MCF 10A (cell line): Measurements from ENCODE around the gene SNTB2. TPM values are rescaled to one million over a fixed set of nuclear protein-coding genes. Genes with fewer than 3 reads are reported as not detected.

Source experiments
- BruUV-seq: library from RNA; stranded (reverse); fragments of 400-500 nt; replicated peaks from 2 replicates; lab custom pipeline; 2021; lab: Mats Ljungman, UMichigan
- CTCF ChIA-PET: fragments of 300-600 bp; sonication (Branson Sonifier 250); formaldehyde crosslinking; extraction: SDS; loops from one replicate; lab custom pipeline; 2021; ENCODE audit warnings: antibody characterized with exemption, inconsistent platforms; lab: Yijun Ruan, JAX
- POLR2A ChIA-PET: fragments of 300-600, 350-650 bp; sonication (Branson Sonifier 250); formaldehyde crosslinking; extraction: SDS; loops from one replicate; lab custom pipeline; 2020; ENCODE audit warnings: antibody characterized with exemption, inconsistent platforms; lab: Yijun Ruan, JAX
- DNase-seq: peaks from one replicate; pipeline ENCODE4 v3.0.0-alpha.2; 2018; ENCODE audit not compliant: unreplicated experiment
- H3K27ac Mint-ChIP-seq: one replicate; pipeline ENCODE4 v1.8.0; 2022; ENCODE audit warnings: mild to moderate bottlenecking, low read depth, mixed read lengths; ENCODE audit not compliant: unreplicated experiment
- H3K27me3 Mint-ChIP-seq: one replicate; pipeline ENCODE4 v1.8.0; 2022; ENCODE audit warnings: mixed read lengths; ENCODE audit not compliant: insufficient read depth, unreplicated experiment
- H3K36me3 Mint-ChIP-seq: one replicate; pipeline ENCODE4 v1.8.0; 2022; ENCODE audit warnings: mild to moderate bottlenecking, moderate library complexity, mixed read lengths; ENCODE audit not compliant: insufficient read depth, unreplicated experiment
- H3K4me1 Mint-ChIP-seq: one replicate; pipeline ENCODE4 v1.8.0; 2022; ENCODE audit warnings: mixed read lengths; ENCODE audit not compliant: insufficient read depth, unreplicated experiment
- H3K4me3 Mint-ChIP-seq: one replicate; pipeline ENCODE4 v1.8.0; 2022; ENCODE audit warnings: mild to moderate bottlenecking, moderate library complexity, mixed read lengths; ENCODE audit not compliant: unreplicated experiment
- H3K9me3 Mint-ChIP-seq: one replicate; pipeline ENCODE4 v1.8.0; 2022; ENCODE audit warnings: mixed read lengths; ENCODE audit not compliant: unreplicated experiment
- CTCF ChIP-seq: fragments of 200-600 bp; IDR thresholded peaks from one replicate; pipeline ENCODE4 v1.8.0; 2022; ENCODE audit warnings: antibody characterized with exemption, mild to moderate bottlenecking; ENCODE audit not compliant: unreplicated experiment
- intact Hi-C: fragments of 100-400 bp; cut with micrococcal nuclease; formaldehyde crosslinking; loops from 2 replicates; pipeline ENCODE4 v1.14.1; 2022
- total RNA-seq: library from RNA; stranded (reverse); gene quantifications from 2 replicates; pipeline ENCODE4 v1.2.3, GENCODE V29; 2022

Gene SNTB2
- total RNA-seq, 1 experiment from 2014 or later = 20.2 TPM

GRCh38 chr16:69324585-69325253 is 137.8 kb downstream of the SNTB2 start:
- DNase-seq = no peak
- no peak for TF ChIP-seq CTCF
- intact Hi-C loops = no loop called here
- H3K27me3 Mint-ChIP-seq = no peaks in the 10 kb centered on the region
- BruUV-seq = TSS peak; percentile 69
- peaks cover 88% of the 10 kb centered on the region for H3K36me3 Mint-ChIP-seq
- no peak overlapping the region for H3K4me3 Mint-ChIP-seq
- H3K27ac Mint-ChIP-seq = no peak overlapping the region
- ChIA-PET POLR2A (interaction anchor here (0.7 to 9.0 kb wide), 3 partner anchors 15 to 446 kb away, joined by 3 to 114 read pairs (median 4); partner anchors contain the start of genes COG8 and NIP7), CTCF (interaction anchor here (1.1 to 2.5 kb wide), 2 partner anchors 13 to 23 kb away, joined by 3 to 15 read pairs; partner anchors contain the start of gene VPS4A)
- H3K4me1 Mint-ChIP-seq = peaks cover 24% of the 10 kb centered on the region
- H3K9me3 Mint-ChIP-seq = no peaks in the 10 kb centered on the region

GRCh38 chr16:69325784-69326171 is 138.8 kb downstream of the SNTB2 start:
- Mint-ChIP-seq H3K27ac (no peak overlapping the region), H3K4me1 (peaks cover 24% of the 10 kb centered on the region), H3K9me3 (no peaks in the 10 kb centered on the region), H3K4me3 (no peak overlapping the region), H3K27me3 (no peaks in the 10 kb centered on the region), H3K36me3 (peaks cover 87% of the 10 kb centered on the region)
- no TSS peak for BruUV-seq
- no peak for TF ChIP-seq CTCF
- CTCF ChIA-PET = interaction anchor here (0.6 to 2.1 kb wide), 4 partner anchors 15 to 796 kb away, joined by 3 to 12 read pairs (median 4); no protein-coding TSS in a partner anchor
- no peak for DNase-seq
- intact Hi-C loops = no loop called here
- POLR2A ChIA-PET = interaction anchor here (0.6 to 9.0 kb wide), 6 partner anchors 10 to 445 kb away, joined by 3 to 114 read pairs (median 4); partner anchors contain the start of genes COG8, NIP7 and VPS4A

GRCh38 chr16:69326172-69326873 is 139.4 kb downstream of the SNTB2 start:
- peaks cover 81% of the 10 kb centered on the region for H3K36me3 Mint-ChIP-seq
- H3K27ac Mint-ChIP-seq = no peak overlapping the region
- intact Hi-C loops = no loop called here
- peak overlapping the region; percentile 31 for H3K4me3 Mint-ChIP-seq
- BruUV-seq = no TSS peak
- no peak for DNase-seq
- no peaks in the 10 kb centered on the region for H3K27me3 Mint-ChIP-seq
- CTCF ChIA-PET = interaction anchor here (0.6 to 2.1 kb wide), 5 partner anchors 16 to 202 kb away, joined by 3 to 12 read pairs (median 3); no protein-coding TSS in a partner anchor
- no peak for TF ChIP-seq CTCF
- H3K9me3 Mint-ChIP-seq = no peaks in the 10 kb centered on the region
- H3K4me1 Mint-ChIP-seq = peaks cover 24% of the 10 kb centered on the region
- POLR2A ChIA-PET = interaction anchor here (0.6 to 9.0 kb wide), 4 partner anchors 11 to 530 kb away, joined by 3 to 114 read pairs (median 39); partner anchors contain the start of genes COG8, NIP7 and VPS4A
